Brain pericyte (primary cell): Measurements from ENCODE around the gene P2RY14.
"Not testable (repeated sequence)": the region's sequence is repeated elsewhere in the genome, so short reads cannot be mapped to it uniquely, and the experiment has no call there.

Source experiments
- DNase-seq: peaks from one replicate; pipeline ENCODE4 v3.0.0-alpha.2; 2012; ENCODE audit warnings: low read depth, low spot score

Gene P2RY14

GRCh38 chr3:151262871-151263525, 15.3 kb downstream of the P2RY14 start:
- DNase-seq = no peak

- DNase-seq = no peak
These were observed 18.7 kb downstream of the P2RY14 start for GRCh38 chr3:151259664-151260063.

- no peak for DNase-seq
These were observed 21.6 kb downstream of the P2RY14 start for GRCh38 chr3:151256749-151257148.

- no peak for DNase-seq
These were observed 29.5 kb downstream of the P2RY14 start for GRCh38 chr3:151248772-151249337.

GRCh38 chr3:151242006-151242405, 36.3 kb downstream of the P2RY14 start:
- not testable (repeated sequence) for DNase-seq

- no peak for DNase-seq
These were observed 41.6 kb downstream of the P2RY14 start for GRCh38 chr3:151236736-151237135.

- no peak for DNase-seq
These were observed 42.0 kb downstream of the P2RY14 start for GRCh38 chr3:151236316-151236715.

- no peak for DNase-seq
These were observed 43.5 kb downstream of the P2RY14 start for GRCh38 chr3:151234825-151235224.

- DNase-seq = no peak
These were observed 45.4 kb downstream of the P2RY14 start for GRCh38 chr3:151232991-151233390.

GRCh38 chr3:151232403-151232802, 45.9 kb downstream of the P2RY14 start:
- not testable (repeated sequence) for DNase-seq

GRCh38 chr3:151230646-151231045, 47.7 kb downstream of the P2RY14 start:
- no peak for DNase-seq

GRCh38 chr3:151228666-151229040, 49.7 kb downstream of the P2RY14 start:
- peak; percentile 26 for DNase-seq

GRCh38 chr3:151227807-151228665, 50.3 kb downstream of the P2RY14 start:
- DNase-seq = peak; percentile 51

GRCh38 chr3:151227266-151227806, 51.0 kb downstream of the P2RY14 start:
- no peak for DNase-seq

GRCh38 chr3:151226825-151227224, 51.5 kb downstream of the P2RY14 start:
- no peak for DNase-seq

GRCh38 chr3:151226088-151226563, 52.2 kb downstream of the P2RY14 start:
- peak; percentile 32 for DNase-seq

- no peak for DNase-seq
These were observed 53.0 kb downstream of the P2RY14 start for GRCh38 chr3:151225040-151225975.

- no peak for DNase-seq
These were observed 54.0 kb downstream of the P2RY14 start for GRCh38 chr3:151224268-151224866.

GRCh38 chr3:151219056-151219455, 59.3 kb downstream of the P2RY14 start:
- no peak for DNase-seq

GRCh38 chr3:151218136-151218535, 60.2 kb downstream of the P2RY14 start:
- no peak for DNase-seq
